ENCODE results near the gene ZNF524. TPM values are rescaled to one million over a fixed set of nuclear protein-coding genes. Genes with fewer than 3 reads are reported as not detected.

Gene ZNF524
- total and polyA plus RNA-seq, 10 of the 15 experiments (the other 5 are each of a cell fraction or from before 2014, with no cell fraction given) = 0.47 to 18.6 (median 12.4) TPM; not detected in 1

DNA sequence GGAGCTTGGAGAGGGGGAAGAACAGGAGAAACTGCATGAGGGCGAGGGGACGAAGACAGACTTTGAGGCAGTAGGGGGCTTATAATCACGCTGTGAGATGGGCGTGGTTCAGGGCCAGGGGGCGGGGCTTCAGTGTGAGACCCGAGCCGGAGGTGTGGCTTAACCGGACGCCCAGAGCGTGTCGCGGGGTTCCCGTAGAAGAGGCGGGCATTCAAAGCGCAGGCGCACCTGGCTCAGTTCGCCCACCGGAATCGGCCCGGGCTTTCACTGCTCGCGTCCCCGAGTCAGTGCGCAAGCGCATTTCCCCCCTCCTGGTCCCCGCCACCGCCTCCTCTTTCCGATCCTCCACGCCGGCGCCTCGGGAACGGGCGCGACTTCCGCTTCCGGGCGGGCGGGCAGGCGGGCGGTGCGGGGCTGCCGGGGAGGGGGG is 5.1 kb downstream of the ZNF524 start (continued):
- TF ChIP-seq, protein P1, sequence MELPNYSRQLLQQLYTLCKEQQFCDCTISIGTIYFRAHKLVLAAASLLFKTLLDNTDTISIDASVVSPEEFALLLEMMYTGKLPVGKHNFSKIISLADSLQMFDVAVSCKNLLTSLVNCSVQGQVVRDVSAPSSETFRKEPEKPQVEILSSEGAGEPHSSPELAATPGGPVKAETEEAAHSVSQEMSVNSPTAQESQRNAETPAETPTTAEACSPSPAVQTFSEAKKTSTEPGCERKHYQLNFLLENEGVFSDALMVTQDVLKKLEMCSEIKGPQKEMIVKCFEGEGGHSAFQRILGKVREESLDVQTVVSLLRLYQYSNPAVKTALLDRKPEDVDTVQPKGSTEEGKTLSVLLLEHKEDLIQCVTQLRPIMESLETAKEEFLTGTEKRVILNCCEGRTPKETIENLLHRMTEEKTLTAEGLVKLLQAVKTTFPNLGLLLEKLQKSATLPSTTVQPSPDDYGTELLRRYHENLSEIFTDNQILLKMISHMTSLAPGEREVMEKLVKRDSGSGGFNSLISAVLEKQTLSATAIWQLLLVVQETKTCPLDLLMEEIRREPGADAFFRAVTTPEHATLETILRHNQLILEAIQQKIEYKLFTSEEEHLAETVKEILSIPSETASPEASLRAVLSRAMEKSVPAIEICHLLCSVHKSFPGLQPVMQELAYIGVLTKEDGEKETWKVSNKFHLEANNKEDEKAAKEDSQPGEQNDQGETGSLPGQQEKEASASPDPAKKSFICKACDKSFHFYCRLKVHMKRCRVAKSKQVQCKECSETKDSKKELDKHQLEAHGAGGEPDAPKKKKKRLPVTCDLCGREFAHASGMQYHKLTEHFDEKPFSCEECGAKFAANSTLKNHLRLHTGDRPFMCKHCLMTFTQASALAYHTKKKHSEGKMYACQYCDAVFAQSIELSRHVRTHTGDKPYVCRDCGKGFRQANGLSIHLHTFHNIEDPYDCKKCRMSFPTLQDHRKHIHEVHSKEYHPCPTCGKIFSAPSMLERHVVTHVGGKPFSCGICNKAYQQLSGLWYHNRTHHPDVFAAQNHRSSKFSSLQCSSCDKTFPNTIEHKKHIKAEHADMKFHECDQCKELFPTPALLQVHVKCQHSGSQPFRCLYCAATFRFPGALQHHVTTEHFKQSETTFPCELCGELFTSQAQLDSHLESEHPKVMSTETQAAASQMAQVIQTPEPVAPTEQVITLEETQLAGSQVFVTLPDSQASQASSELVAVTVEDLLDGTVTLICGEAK (IDR thresholded peaks at IDR 0.05; ENCODE audit: borderline replicate concordance) = peak; percentile 78
- TF ChIP-seq SRF (IDR thresholded peaks at IDR 0.05; ENCODE audit: low read depth in 2 of 2, low read length in 2 of 2) (0 out of 4 replicates have a peak, but pooled peaks of 1 of the 2 experiments have one; percentile 35), YY1 (IDR thresholded peaks at IDR 0.05; ENCODE audit: low read depth, low read length) (no peak), ZNF217 (IDR thresholded peaks at IDR 0.05) (no peak), CBX5 (IDR thresholded peaks at IDR 0.05; ENCODE audit: low read depth) (no peak), CHD2 (IDR thresholded peaks at IDR 0.05; ENCODE audit: borderline replicate concordance, low read depth, low read length) (0 out of 2 replicates have a peak, but pooled peaks have one; percentile 46), GABPA (IDR thresholded peaks at IDR 0.05; ENCODE audit: low read depth) (peak; percentile 81), HCFC1 (IDR thresholded peaks at IDR 0.05; ENCODE audit: low read length) (peak; percentile 50), NFYB (IDR thresholded peaks at IDR 0.05; ENCODE audit: insufficient read depth, low read depth, low read length) (0 out of 2 replicates have a peak, but pooled peaks have one; percentile 25), JUNB (IDR thresholded peaks at IDR 0.05) (no peak), HDGF (IDR thresholded peaks at IDR 0.05) (peak; percentile 79; the same call in 1 of the 2 replicates), ATF7 (IDR thresholded peaks at IDR 0.05; ENCODE audit: low read depth) (no peak)
- TF ChIP-seq, protein P2, sequence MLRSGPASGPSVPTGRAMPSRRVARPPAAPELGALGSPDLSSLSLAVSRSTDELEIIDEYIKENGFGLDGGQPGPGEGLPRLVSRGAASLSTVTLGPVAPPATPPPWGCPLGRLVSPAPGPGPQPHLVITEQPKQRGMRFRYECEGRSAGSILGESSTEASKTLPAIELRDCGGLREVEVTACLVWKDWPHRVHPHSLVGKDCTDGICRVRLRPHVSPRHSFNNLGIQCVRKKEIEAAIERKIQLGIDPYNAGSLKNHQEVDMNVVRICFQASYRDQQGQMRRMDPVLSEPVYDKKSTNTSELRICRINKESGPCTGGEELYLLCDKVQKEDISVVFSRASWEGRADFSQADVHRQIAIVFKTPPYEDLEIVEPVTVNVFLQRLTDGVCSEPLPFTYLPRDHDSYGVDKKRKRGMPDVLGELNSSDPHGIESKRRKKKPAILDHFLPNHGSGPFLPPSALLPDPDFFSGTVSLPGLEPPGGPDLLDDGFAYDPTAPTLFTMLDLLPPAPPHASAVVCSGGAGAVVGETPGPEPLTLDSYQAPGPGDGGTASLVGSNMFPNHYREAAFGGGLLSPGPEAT (IDR thresholded peaks at IDR 0.05; ENCODE audit: low read depth) = no peak
- TF ChIP-seq, protein P3, sequence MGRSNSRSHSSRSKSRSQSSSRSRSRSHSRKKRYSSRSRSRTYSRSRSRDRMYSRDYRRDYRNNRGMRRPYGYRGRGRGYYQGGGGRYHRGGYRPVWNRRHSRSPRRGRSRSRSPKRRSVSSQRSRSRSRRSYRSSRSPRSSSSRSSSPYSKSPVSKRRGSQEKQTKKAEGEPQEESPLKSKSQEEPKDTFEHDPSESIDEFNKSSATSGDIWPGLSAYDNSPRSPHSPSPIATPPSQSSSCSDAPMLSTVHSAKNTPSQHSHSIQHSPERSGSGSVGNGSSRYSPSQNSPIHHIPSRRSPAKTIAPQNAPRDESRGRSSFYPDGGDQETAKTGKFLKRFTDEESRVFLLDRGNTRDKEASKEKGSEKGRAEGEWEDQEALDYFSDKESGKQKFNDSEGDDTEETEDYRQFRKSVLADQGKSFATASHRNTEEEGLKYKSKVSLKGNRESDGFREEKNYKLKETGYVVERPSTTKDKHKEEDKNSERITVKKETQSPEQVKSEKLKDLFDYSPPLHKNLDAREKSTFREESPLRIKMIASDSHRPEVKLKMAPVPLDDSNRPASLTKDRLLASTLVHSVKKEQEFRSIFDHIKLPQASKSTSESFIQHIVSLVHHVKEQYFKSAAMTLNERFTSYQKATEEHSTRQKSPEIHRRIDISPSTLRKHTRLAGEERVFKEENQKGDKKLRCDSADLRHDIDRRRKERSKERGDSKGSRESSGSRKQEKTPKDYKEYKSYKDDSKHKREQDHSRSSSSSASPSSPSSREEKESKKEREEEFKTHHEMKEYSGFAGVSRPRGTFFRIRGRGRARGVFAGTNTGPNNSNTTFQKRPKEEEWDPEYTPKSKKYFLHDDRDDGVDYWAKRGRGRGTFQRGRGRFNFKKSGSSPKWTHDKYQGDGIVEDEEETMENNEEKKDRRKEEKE (IDR thresholded peaks at IDR 0.05) = no peak
- TF ChIP-seq, protein P4, sequence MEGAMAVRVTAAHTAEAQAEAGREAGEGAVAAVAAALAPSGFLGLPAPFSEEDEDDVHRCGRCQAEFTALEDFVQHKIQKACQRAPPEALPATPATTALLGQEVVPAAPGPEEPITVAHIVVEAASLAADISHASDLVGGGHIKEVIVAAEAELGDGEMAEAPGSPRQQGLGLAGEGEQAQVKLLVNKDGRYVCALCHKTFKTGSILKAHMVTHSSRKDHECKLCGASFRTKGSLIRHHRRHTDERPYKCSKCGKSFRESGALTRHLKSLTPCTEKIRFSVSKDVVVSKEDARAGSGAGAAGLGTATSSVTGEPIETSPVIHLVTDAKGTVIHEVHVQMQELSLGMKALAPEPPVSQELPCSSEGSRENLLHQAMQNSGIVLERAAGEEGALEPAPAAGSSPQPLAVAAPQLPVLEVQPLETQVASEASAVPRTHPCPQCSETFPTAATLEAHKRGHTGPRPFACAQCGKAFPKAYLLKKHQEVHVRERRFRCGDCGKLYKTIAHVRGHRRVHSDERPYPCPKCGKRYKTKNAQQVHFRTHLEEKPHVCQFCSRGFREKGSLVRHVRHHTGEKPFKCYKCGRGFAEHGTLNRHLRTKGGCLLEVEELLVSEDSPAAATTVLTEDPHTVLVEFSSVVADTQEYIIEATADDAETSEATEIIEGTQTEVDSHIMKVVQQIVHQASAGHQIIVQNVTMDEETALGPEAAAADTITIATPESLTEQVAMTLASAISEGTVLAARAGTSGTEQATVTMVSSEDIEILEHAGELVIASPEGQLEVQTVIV (IDR thresholded peaks at IDR 0.05; ENCODE audit: borderline replicate concordance, partially characterized antibody) = peak; percentile 18
- TF ChIP-seq, protein P5, sequence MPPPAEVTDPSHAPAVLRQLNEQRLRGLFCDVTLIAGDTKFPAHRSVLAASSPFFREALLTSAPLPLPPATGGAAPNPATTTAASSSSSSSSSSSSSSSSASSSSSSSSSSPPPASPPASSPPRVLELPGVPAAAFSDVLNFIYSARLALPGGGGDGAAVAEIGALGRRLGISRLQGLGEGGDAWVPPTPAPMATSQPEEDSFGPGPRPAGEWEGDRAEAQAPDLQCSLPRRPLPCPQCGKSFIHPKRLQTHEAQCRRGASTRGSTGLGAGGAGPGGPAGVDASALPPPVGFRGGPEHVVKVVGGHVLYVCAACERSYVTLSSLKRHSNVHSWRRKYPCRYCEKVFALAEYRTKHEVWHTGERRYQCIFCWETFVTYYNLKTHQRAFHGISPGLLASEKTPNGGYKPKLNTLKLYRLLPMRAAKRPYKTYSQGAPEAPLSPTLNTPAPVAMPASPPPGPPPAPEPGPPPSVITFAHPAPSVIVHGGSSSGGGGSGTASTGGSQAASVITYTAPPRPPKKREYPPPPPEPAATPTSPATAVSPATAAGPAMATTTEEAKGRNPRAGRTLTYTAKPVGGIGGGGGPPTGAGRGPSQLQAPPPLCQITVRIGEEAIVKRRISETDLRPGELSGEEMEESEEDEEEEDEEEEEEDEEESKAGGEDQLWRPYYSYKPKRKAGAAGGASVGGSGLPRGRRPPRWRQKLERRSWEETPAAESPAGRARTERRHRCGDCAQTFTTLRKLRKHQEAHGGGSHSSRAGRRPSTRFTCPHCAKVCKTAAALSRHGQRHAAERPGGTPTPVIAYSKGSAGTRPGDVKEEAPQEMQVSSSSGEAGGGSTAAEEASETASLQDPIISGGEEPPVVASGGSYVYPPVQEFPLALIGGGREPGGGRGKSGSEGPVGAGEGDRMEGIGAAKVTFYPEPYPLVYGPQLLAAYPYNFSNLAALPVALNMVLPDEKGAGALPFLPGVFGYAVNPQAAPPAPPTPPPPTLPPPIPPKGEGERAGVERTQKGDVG (CRISPR knock-in tag; IDR thresholded peaks at IDR 0.05) = no peak

Measured in GM12878 (cell line).